HG03342 (cell line): ENCODE results near the gene PIGM.

Experiments
- ATAC-seq: cut with Tn5 transposase; IDR thresholded peaks from one replicate; pipeline ENCODE4 v1.9.1; 2021; ENCODE audit warnings: mild to moderate bottlenecking, moderate library complexity; ENCODE audit not compliant: unreplicated experiment

The PIGM gene

DNA sequence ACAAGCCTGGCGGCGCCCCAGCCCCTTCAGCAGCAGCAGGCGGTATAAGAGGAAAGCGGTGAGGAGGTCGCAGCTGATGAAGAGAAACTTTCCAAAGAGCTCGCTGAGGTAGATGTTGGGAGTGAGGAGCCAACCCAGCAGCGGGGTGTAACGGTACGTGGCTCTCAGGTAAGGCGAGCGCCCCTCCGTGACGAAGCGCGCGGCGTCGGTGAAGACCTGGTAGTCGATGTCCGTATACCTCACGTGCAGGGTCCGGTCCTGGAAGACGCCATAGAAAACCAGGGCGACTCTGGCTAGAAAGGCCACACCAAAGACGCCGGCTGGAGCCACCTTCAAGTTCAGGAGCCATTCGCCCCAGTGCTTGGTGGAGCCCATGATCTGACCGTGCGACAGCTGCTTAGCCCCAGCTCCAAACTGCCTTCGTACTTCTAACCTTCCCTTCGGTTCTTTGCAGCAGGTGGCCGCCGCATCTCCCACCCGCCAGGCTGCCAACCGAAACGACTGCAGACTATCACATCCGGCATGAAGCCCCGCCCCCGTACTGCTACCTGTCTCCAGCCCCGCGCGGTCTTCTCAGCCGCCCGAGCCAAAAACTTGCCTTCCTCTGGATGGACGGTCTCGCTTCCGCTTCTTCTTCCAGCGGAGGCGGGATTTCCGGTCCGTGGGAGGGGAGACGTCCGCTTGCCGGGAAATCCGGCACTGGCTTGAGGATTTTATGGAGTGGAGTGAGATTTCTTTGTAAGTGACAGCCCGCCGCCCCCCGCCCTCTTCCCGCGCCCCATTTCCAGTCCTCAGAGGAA lies at the start of gene PIGM:
PIGM (minus strand) TSS at position 626 of the 800 bp plus-strand sequence; CDS start at position 375, 251 bp downstream.
- peak; percentile 91 for ATAC-seq

GRCh38 chr1:160081261-160081936 lies 49.6 kb upstream of the PIGM start, which contains the start of gene KCNJ9:
KCNJ9 (plus strand) TSS chr1:160081538; CDS start chr1:160084031, 2,493 bp downstream.
- ATAC-seq = no peak

DNA sequence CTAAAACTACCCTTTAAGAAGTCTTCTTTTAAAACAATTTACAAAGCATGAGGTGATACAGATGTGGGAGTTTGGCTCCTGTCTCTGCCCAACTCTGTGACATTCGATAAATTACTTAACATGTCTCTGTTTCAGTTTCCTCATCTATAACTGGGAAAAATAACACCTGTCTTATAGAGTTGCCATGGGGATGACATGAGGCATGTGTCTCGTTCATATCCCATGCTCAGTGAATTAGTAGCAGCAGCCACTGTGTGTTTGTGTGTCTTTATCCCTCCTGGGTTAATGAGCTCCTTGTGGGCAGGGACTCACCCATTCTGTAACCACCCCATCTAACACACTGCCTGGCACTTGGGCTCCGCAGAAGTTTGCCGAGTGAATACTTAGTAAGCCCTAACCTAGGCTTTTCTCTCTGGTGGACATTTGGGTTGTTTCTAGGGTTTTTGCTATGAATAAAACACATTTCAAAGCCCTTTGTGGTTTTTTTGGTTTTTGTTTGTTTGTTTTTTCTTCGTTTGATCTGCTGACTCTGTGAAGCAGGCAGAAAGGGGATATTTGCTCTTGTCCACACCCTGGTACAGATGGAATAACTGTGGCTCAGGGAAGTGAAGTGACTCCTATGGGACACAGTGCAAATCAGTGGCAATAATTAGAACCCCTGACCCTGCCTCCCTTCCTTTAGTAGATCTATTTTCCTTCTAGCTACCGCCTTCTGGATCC lies 48.8 kb upstream of the PIGM start:
- no peak for ATAC-seq

DNA sequence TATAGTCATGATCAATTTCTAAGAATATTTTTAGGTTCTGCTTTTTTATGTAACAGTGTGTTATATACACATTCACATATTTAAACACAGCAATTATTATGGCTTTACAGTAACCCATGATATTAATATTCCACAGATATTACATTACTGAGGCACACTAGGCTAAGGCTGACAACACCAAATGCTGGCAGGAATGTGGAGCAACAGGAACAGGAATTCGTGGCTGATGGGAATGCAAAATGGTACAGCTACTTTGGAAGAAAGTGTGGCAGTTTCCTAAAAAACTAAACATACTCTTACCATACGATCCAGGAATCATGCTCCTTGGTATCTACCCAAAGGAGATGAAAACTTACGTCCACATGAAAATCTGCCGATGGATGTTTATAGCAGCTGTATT lies 47.7 kb upstream of the PIGM start:
- ATAC-seq = no peak

- ATAC-seq = peak; percentile 59
Measured at GRCh38 chr1:160078512-160079195, 46.9 kb upstream of the PIGM start.

DNA sequence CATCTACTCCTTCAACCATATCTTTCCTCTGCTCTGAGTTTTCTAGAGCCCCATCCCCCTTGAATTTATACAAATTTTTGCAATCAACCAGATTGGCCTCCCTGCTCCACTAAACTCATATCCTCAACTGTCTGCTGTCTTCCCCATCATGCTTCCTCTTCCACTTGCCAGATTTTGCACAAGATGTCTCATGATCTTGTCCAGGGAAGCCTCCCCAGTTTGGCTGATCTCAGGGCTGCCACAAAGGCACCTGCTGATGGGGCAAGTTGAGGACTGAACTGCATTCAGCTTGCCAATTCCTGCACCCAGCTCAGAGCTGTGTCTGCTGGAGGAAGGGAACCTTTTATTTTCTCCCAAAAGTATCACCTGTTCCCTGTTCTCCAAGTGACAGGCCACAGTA lies 45.7 kb upstream of the PIGM start:
- no peak for ATAC-seq

DNA sequence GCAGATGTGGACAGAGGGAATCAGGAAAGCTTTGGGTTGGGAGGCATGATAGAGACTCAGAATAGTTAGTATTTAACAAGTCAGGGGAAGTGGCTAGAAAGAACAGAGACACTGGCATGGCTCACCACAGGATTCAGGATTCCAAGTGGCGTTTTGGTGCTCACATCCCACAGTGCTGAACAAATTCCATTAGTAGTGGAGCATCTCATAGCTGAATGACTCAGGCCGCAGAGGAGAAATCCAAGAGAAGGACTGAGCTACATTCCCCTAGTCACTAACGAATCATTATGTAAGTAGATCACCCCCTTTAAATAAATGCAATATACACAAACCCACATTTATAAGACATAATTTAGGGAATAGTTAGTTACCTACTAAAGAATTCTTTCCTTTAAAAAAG lies 44.5 kb upstream of the PIGM start:
- no peak for ATAC-seq

DNA sequence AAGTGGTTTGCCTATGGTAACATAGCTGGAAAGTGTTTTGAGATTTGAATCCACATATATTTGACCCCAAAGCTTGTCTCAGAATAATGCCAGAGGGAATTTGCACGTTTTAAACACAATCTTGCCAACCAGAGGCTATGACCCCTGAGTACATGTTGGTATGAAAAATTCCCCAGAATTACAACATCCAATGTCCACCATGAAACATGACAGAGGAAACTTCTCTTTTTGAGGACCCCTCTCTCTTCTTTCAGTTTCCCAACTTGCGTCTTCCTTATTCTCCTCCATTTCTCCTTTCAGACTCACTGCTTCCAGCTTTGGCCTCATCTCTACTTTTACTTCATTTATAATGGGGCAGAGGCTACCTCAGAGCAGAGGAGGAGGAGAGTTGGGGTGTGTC lies 44.0 kb upstream of the PIGM start:
- no peak for ATAC-seq

DNA sequence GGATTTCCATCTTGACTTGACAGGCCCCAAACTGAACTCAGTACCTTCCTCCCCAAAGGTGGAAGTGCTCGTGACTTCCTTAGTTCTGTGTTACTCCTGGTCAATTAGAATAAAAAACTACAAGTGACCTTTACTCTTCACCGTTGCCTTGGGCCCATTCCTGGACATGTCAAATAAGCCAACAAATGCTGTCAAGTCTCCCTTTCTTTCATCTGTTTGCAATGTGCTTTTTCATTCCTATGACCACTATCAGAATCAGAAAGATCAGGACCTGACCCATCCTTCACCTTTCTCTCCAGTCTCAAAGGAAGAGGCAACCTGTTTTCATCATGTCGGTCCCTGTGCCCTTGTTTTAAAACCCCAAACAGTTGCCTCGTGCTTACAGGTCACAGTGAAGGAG lies 43.1 kb upstream of the PIGM start:
- no peak for ATAC-seq

GRCh38 chr1:160071289-160071688 lies 39.5 kb upstream of the PIGM start:
- no peak for ATAC-seq

- no peak for ATAC-seq
Measured at GRCh38 chr1:160070243-160071163, 38.7 kb upstream of the PIGM start.

DNA sequence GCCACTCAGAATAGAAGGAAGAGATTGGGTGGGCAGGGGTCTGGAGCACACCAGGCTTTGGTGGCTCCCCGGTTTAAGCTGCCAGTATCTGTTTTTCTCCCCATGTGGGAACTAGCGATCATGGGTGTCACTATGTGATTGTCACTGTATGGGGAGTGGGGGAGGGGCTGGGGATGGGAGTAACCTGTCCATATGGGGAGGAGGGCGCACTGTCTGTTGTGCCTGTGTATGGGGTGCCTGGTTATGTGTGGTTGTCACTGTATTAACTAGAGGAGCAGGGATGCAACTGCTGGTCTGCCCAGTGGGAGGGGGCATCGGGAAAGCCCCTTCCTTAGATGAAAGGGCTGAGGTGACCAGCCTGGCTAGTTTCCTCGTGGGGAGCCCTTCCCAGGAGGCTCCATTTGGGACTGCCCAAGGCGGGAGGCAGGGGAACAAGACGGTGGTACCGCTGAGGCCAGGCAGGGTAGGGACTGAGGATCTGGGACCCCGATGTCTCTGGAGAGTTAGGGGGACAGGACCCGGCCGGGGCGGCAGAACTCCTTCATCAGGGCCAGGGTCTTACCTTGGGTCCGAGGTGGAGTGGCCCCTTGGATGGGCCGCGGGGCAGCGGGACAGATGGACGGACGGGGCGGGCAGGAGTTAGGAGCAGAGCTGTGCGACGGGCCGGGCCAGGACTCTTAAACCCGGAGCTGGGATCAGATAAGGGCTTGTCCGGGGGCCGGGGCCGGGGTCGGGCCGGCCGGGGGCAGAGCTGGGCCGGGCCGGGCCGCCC lies 37.9 kb upstream of the PIGM start, which contains the start of gene KCNJ10:
KCNJ10 (minus strand) TSS at position 701 of the 772 bp plus-strand sequence. CDS start 27,628 bp downstream, outside the sequence.
- ATAC-seq = no peak

- no peak for ATAC-seq
Measured at GRCh38 chr1:160068225-160068624, 36.4 kb upstream of the PIGM start.

DNA sequence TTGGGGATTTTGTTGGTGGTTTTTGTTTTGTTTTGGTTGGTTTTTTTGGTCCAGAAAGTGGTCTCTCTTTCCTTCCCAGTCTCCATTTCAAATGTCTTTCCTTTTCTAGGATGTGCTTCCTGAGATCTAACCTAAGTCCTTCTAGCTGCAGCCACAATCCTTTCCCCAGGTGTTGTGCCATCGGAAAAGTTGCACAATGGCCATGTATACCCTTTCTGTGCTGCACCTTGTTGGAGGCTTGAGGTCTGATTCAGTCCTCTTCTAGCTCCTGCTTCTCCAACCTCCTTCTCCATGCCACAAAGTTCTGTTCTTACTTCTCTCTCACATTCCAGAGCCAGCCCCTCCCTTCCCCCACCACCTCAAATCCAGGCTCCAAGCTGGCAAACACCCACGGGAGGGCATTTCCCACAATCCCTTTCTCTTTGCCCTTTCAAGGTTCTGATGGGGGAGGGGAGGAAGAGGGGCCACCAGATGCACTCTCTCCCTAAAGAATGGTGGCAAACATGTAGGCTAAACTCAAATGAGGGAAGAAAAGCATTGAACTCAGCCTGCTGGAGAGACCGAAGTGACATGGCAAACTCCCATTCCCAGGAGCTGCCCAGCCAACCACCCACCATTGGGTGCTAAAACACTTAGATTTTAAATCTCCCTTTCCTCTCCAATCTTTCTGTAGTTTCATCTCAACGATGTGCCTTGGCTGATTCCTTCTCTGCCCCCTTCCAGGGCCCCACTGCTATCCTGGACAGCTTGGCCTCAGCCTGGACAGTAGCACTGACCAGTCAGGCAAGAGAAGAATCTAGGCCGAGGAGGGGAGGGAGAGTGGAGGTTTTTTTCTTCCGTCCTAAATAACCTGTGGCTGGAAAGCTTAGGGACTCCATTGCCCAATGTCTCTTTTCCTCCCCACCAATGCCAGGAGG lies 35.3 kb upstream of the PIGM start:
- no peak for ATAC-seq

- ATAC-seq = no peak
Measured at GRCh38 chr1:160064746-160065145, 33.0 kb upstream of the PIGM start.

DNA sequence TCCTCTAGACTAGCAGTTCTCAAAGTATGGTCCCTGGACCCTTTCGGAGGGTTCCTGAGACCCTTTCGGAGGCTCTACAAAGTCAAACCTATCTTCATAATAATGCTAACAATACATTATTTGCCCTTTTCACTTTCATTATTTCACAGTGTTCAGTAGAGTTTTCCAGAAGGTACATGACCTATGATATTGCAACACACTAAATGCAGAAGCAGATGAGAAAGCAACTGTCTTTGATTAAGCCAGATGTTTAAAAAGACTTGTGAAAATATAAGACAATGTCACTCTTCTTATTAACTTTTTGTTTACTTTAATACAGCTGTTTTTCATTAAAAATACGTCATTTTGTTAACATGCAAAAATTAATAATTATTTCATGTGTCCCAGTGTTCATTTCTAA lies 32.4 kb upstream of the PIGM start:
- ATAC-seq = no peak

DNA sequence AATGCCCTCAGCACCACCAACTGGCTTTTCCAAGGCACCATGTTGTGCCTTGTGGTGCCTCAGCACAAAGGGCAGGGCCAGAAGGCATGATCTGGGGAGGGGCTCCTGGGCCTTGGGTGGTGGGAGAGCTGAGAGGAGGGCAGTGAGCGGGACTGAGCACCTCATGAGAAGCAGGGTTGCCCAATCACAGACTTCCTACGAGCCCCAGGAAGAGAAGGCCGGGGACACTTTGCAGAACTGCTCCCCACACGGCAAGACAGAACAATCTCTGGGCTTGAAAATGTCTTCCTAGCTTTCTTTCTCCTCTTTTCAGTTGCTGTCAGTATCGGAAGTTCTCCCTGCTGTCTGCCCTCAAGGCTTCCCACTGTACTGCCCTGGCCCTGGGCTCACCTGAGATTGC lies 31.4 kb upstream of the PIGM start:
- ATAC-seq = no peak

GRCh38 chr1:160062230-160062532 lies 30.4 kb upstream of the PIGM start:
- no peak for ATAC-seq
